Measurements from ENCODE around the gene CDH4. TPM values are rescaled to one million over a fixed set of nuclear protein-coding genes. Genes with fewer than 3 reads are reported as not detected.

The CDH4 gene
- total and polyA plus RNA-seq, 2 donors (not counting 1 experiment from before 2014, with no cell fraction given), result not detected

GRCh38 chr20:61500791-61501321 lies 248.8 kb downstream of the CDH4 start:
- no peaks in the 10 kb centered on the region for H3K4me1 ChIP-seq (ENCODE audit: control insufficient read depth in 2 of 2, insufficient read depth in 2 of 2, low read length in 2 of 2)
- ChIA-PET CTCF (no interaction called here), POLR2A (no interaction called here)
- Mint-ChIP-seq H3K27ac (no peak overlapping the region), H3K27me3 (no peaks in the 10 kb centered on the region), H3K9me3 (ENCODE audit: insufficient read depth) (no peaks in the 10 kb centered on the region), H3K4me3 (no peak overlapping the region), H3K4me1 (no peaks in the 10 kb centered on the region)
- H3K9me3 ChIP-seq (ENCODE audit: control extremely low read depth in 1 of 3, control insufficient read depth in 2 of 3, insufficient read depth in 1 of 3, low read length in 2 of 3), result peaks cover 0 to 29% (median 0%) of the 10 kb centered on the region in 3 donors
- no peaks in the 10 kb centered on the region for H3K27me3 ChIP-seq (replicated peaks in 1 of 4; ENCODE audit: control extremely low read depth in 1 of 4, control insufficient read depth in 3 of 4, insufficient read depth in 4 of 4, low read length in 3 of 4)
- no peaks in the 10 kb centered on the region for H3K79me2 ChIP-seq (ENCODE audit: control insufficient read depth, insufficient read depth, low read length)
- H3K36me3 ChIP-seq (replicated peaks in 1 of 2; ENCODE audit: control extremely low read depth in 1 of 2, control insufficient read depth in 1 of 2, extremely low read depth in 1 of 2, insufficient read depth in 2 of 2, low read length in 1 of 2), result no peaks in the 10 kb centered on the region
- no peak overlapping the region for H3K4me2 ChIP-seq (replicated peaks; ENCODE audit: low read depth, low read length, poor library complexity, severe bottlenecking)
- no peak overlapping the region for H3K9ac ChIP-seq (ENCODE audit: low read length)
- intact Hi-C loops (cut with micrococcal nuclease), result no loop called here
- WGBS (ENCODE audit: insufficient coverage), result 74% methylated on average over 8 of the region's 11 CpGs
- ATAC-seq (ENCODE audit: low read depth), result no peak
- H3K4me3 ChIP-seq (ENCODE audit: control extremely low read depth in 1 of 5, extremely low read depth in 1 of 5, insufficient read depth in 1 of 5, low read depth in 2 of 5, low read length in 4 of 5), result no peak overlapping the region
- no peak overlapping the region for H3K27ac ChIP-seq (ENCODE audit: low read length in 2 of 2)
- no peak overlapping the region for H2AFZ ChIP-seq (ENCODE audit: insufficient read depth, low read depth, low read length, poor library complexity, severe bottlenecking)
- DNase-seq, result no peak
- no peak for TF ChIP-seq CTCF (IDR thresholded peaks at IDR 0.05)
- no peak for TF ChIP-seq EZH2 (IDR thresholded peaks at IDR 0.05; ENCODE audit: borderline replicate concordance, insufficient read depth, low read depth, low read length, poor library complexity, severe bottlenecking)
- no peaks in the 10 kb centered on the region for H4K20me1 ChIP-seq (ENCODE audit: control insufficient read depth, insufficient read depth, low read length, poor library complexity, severe bottlenecking)

- ChIA-PET CTCF (no interaction called here), POLR2A (no interaction called here)
- intact Hi-C loops (cut with micrococcal nuclease), result no loop called here
- no peak overlapping the region for H3K4me2 ChIP-seq (replicated peaks; ENCODE audit: low read depth, low read length, poor library complexity, severe bottlenecking)
- ATAC-seq (ENCODE audit: low read depth) (no peak), DNase-seq (no peak)
- no peaks in the 10 kb centered on the region for H3K36me3 ChIP-seq (replicated peaks in 1 of 2; ENCODE audit: control extremely low read depth in 1 of 2, control insufficient read depth in 1 of 2, extremely low read depth in 1 of 2, insufficient read depth in 2 of 2, low read length in 1 of 2)
- H3K27me3 Mint-ChIP-seq, result no peaks in the 10 kb centered on the region
- H3K4me3 Mint-ChIP-seq, result no peak overlapping the region
- H3K27me3 ChIP-seq (replicated peaks in 1 of 4; ENCODE audit: control extremely low read depth in 1 of 4, control insufficient read depth in 3 of 4, insufficient read depth in 4 of 4, low read length in 3 of 4), result no peaks in the 10 kb centered on the region
- H3K9me3 ChIP-seq (ENCODE audit: control extremely low read depth in 1 of 3, control insufficient read depth in 2 of 3, insufficient read depth in 1 of 3, low read length in 2 of 3), result peaks cover 0 to 33% (median 0%) of the 10 kb centered on the region in 3 donors
- no peak overlapping the region for H3K4me3 ChIP-seq (ENCODE audit: control extremely low read depth in 1 of 5, extremely low read depth in 1 of 5, insufficient read depth in 1 of 5, low read depth in 2 of 5, low read length in 4 of 5)
- no peak overlapping the region for H3K9ac ChIP-seq (ENCODE audit: low read length)
- no peaks in the 10 kb centered on the region for H3K9me3 Mint-ChIP-seq (ENCODE audit: insufficient read depth)
- H3K4me1 ChIP-seq (ENCODE audit: control insufficient read depth in 2 of 2, insufficient read depth in 2 of 2, low read length in 2 of 2), result no peaks in the 10 kb centered on the region
- no CpG with 5 or more reads among the region's 4 CpGs for WGBS (ENCODE audit: insufficient coverage)
- no peak overlapping the region for H3K27ac Mint-ChIP-seq
- no peaks in the 10 kb centered on the region for H3K79me2 ChIP-seq (ENCODE audit: control insufficient read depth, insufficient read depth, low read length)
- no peaks in the 10 kb centered on the region for H4K20me1 ChIP-seq (ENCODE audit: control insufficient read depth, insufficient read depth, low read length, poor library complexity, severe bottlenecking)
- TF ChIP-seq CTCF (IDR thresholded peaks at IDR 0.05), result no peak
- no peak for TF ChIP-seq EZH2 (IDR thresholded peaks at IDR 0.05; ENCODE audit: borderline replicate concordance, insufficient read depth, low read depth, low read length, poor library complexity, severe bottlenecking)
- no peaks in the 10 kb centered on the region for H3K4me1 Mint-ChIP-seq
- no peak overlapping the region for H2AFZ ChIP-seq (ENCODE audit: insufficient read depth, low read depth, low read length, poor library complexity, severe bottlenecking)
- no peak overlapping the region for H3K27ac ChIP-seq (ENCODE audit: low read length in 2 of 2)
Observed at GRCh38 chr20:61502433-61502832, 250.4 kb downstream of the CDH4 start.

Measured in B cell (primary cell).